Keratinocyte (primary cell): Measurements from ENCODE around the gene FHIT.

Source experiments
- CTCF ChIP-seq, 3 experiments: IDR thresholded peaks in 1 of 3; conservative IDR thresholded peaks in 1 of 3; optimal IDR thresholded peaks in 1 of 3; 2 replicates in 2 of 3; 3 replicates in 1 of 3; pipeline versions ENCODE3 to v1.5.1; 2011; ENCODE audit warnings: low read length in 3 of 3, mild to moderate bottlenecking in 3 of 3, moderate library complexity in 2 of 3, control low read depth in 1 of 3, inconsistent platforms in 1 of 3; ENCODE audit not compliant: insufficient read depth in 2 of 3; ENCODE audit errors: extremely low read depth in 1 of 3
- EZH2 ChIP-seq: IDR thresholded peaks from one replicate; pipeline ENCODE4 v1.6.1; 2012; ENCODE audit warnings: inconsistent platforms, mild to moderate bottlenecking, low read length, moderate library complexity

GRCh38 chr3:60175680-60176079 is 1075.6 kb downstream of the FHIT start:
- TF ChIP-seq CTCF (optimal IDR thresholded peaks at IDR 0.05 in 1 of 3, IDR thresholded peaks at IDR 0.05 in 1 of 3, conservative IDR thresholded peaks at IDR 0.05 in 1 of 3; ENCODE audit: extremely low read depth in 1 of 3, insufficient read depth in 2 of 3, low read length in 3 of 3) = no peak
- no peak for TF ChIP-seq EZH2
